Measurements from ENCODE around the gene MYO18A. TPM values are rescaled to one million over a fixed set of nuclear protein-coding genes. Genes with fewer than 3 reads are reported as not detected.

The MYO18A gene
- total and polyA plus RNA-seq, 2 of the 4 experiments (the other 2 are of a cell fraction) = 22.4 to 39.1 TPM

DNA sequence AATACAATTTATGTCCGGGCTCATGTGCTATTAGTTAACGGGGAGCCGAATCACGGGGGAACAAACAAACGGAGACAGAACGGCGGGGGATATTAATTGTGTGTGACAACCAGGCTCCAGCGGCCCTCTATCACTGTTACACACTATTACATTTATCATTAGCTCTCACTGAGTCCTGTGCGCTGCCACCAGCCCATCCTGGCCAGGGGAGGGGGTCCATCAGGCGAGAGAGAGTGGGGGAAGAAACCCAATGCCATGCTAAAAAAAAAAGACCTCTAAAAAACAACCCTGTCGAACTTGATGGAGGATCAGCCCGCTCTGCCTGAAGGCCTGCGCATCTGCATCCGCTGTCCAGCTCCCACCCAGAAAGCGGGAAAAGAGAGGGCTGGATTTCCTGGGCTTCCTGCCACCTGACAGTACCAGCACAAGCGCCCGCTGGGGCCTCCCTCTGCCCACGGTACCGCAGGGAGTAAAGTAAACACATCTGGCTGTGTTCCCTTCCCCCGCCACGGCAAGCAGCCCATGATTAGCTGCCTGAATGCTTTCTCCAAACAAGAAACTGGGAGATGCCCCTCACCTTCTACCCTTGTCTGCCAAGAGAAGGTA, 95.6 kb downstream of the MYO18A start:
- no peaks in the 10 kb centered on the region; the same call in 1 of the 2 replicates for H3K4me1 ChIP-seq (ENCODE audit: control insufficient read depth, insufficient read depth, low read length)
- no peak overlapping the region for H3K23ac ChIP-seq (ENCODE audit: low read depth, low read length)
- H3K27ac ChIP-seq (ENCODE audit: insufficient read depth, low read length) = no peak overlapping the region
- no peak overlapping the region for H4K5ac ChIP-seq (ENCODE audit: low read depth, low read length)
- in situ Hi-C loops (cut with MboI; ENCODE audit: low sequenced_read_pairs) (no loop called here), dilution Hi-C loops (cut with HindIII; ENCODE audit: low sequenced_read_pairs, unreplicated experiment) (no loop called here), intact Hi-C loops (cut with micrococcal nuclease) (no loop called here)
- H3K4ac ChIP-seq (ENCODE audit: low read depth, low read length) = no peak overlapping the region
- no peak overlapping the region for H2BK20ac ChIP-seq (ENCODE audit: low read depth, low read length)
- H4K20me1 ChIP-seq (ENCODE audit: insufficient read depth, low read length) = no peaks in the 10 kb centered on the region; the same call in 1 of the 2 replicates
- H3K4me3 ChIP-seq (ENCODE audit: insufficient read depth, low read depth, low read length) = no peak overlapping the region
- H3K9me1 ChIP-seq (ENCODE audit: insufficient read depth, low read length) = peaks cover 6% of the 10 kb centered on the region; the same call in 1 of the 2 replicates
- no peak overlapping the region for H2AK9ac ChIP-seq (replicated peaks; ENCODE audit: low read depth, low read length, poor library complexity)
- no peak overlapping the region for H2BK5ac ChIP-seq (ENCODE audit: low read depth, low read length, poor library complexity, severe bottlenecking)
- WGBS, 2 experiments (ENCODE audit: extremely low coverage in 2 of 2, insufficient read length in 1 of 2) = 0% methylated on average over 2 of the region's 21 CpGs; no CpG with 5 or more reads in 1 of the 2 experiments
- no peaks in the 10 kb centered on the region for H3K9me3 ChIP-seq (ENCODE audit: control insufficient read depth, insufficient read depth, low read length)
- H3K36me3 ChIP-seq (ENCODE audit: control insufficient read depth, insufficient read depth, low read length) = peaks cover 48% of the 10 kb centered on the region
- CTCF ChIA-PET = interaction anchor here (1.1 to 1.4 kb wide), 2 partner anchors 22 to 32 kb away, joined by 3 read pairs; no protein-coding TSS in a partner anchor
- no peak overlapping the region for H2AK5ac ChIP-seq (ENCODE audit: low read depth, low read length)
- DNase-seq = peak; percentile 55
- H3K56ac ChIP-seq (ENCODE audit: extremely low read depth, insufficient read depth, low read length) = no peak overlapping the region
- TF ChIP-seq FOS (IDR thresholded peaks at IDR 0.05; ENCODE audit: low read depth, low read length) = no peak
- TF ChIP-seq, protein P1, sequence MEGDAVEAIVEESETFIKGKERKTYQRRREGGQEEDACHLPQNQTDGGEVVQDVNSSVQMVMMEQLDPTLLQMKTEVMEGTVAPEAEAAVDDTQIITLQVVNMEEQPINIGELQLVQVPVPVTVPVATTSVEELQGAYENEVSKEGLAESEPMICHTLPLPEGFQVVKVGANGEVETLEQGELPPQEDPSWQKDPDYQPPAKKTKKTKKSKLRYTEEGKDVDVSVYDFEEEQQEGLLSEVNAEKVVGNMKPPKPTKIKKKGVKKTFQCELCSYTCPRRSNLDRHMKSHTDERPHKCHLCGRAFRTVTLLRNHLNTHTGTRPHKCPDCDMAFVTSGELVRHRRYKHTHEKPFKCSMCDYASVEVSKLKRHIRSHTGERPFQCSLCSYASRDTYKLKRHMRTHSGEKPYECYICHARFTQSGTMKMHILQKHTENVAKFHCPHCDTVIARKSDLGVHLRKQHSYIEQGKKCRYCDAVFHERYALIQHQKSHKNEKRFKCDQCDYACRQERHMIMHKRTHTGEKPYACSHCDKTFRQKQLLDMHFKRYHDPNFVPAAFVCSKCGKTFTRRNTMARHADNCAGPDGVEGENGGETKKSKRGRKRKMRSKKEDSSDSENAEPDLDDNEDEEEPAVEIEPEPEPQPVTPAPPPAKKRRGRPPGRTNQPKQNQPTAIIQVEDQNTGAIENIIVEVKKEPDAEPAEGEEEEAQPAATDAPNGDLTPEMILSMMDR (conservative IDR thresholded peaks at IDR 0.05; ENCODE audit: low read depth, low read length) = no peak
- no peak for TF ChIP-seq CHD1 (IDR thresholded peaks at IDR 0.05; ENCODE audit: low read depth, low read length)
- TF ChIP-seq MAFK (IDR thresholded peaks at IDR 0.05; ENCODE audit: low read depth, low read length) = no peak
- no peak for TF ChIP-seq RAD21 (IDR thresholded peaks at IDR 0.05; ENCODE audit: low read length)
- TF ChIP-seq, protein P2, sequence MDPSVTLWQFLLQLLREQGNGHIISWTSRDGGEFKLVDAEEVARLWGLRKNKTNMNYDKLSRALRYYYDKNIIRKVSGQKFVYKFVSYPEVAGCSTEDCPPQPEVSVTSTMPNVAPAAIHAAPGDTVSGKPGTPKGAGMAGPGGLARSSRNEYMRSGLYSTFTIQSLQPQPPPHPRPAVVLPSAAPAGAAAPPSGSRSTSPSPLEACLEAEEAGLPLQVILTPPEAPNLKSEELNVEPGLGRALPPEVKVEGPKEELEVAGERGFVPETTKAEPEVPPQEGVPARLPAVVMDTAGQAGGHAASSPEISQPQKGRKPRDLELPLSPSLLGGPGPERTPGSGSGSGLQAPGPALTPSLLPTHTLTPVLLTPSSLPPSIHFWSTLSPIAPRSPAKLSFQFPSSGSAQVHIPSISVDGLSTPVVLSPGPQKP (IDR thresholded peaks at IDR 0.05; ENCODE audit: borderline replicate concordance, low read depth, low read length) = no peak
- no peak for TF ChIP-seq BHLHE40 (IDR thresholded peaks at IDR 0.05; ENCODE audit: low read depth, low read length)
- TF ChIP-seq RFX5 (IDR thresholded peaks at IDR 0.05; ENCODE audit: low read depth, low read length) = no peak
- no peak for TF ChIP-seq SMC3 (IDR thresholded peaks at IDR 0.05; ENCODE audit: low read depth, low read length)
- TF ChIP-seq NFE2L2 (IDR thresholded peaks at IDR 0.05; ENCODE audit: low read depth, low read length) = no peak
- no peak for TF ChIP-seq RCOR1 (IDR thresholded peaks at IDR 0.05; ENCODE audit: insufficient replicate concordance, low read length)
- no peak for TF ChIP-seq MXI1 (IDR thresholded peaks at IDR 0.05; ENCODE audit: borderline replicate concordance, low read depth, low read length)
- no TSS peak for BruUV-seq (replicated peaks)
- H3K4me2 ChIP-seq (ENCODE audit: low read depth, low read length) = no peak overlapping the region
- POLR2A ChIA-PET (ENCODE audit: unreplicated experiment) = no interaction called here
- H2BK120ac ChIP-seq (ENCODE audit: low read depth, low read length) = no peak overlapping the region
- no peak overlapping the region for H3K14ac ChIP-seq (replicated peaks; ENCODE audit: low read depth, low read length)
- H3K27me3 ChIP-seq (ENCODE audit: control insufficient read depth, insufficient read depth, low read length) = no peaks in the 10 kb centered on the region
- no peak overlapping the region for H4K8ac ChIP-seq (ENCODE audit: low read depth in 2 of 2, low read length in 2 of 2)
- no peak overlapping the region for H4K91ac ChIP-seq (ENCODE audit: insufficient read depth, low read depth, low read length)
- peak; percentile 59 for ATAC-seq (ENCODE audit: low read depth)
- H3K18ac ChIP-seq (ENCODE audit: low read depth, low read length) = no peak overlapping the region
- H2BK15ac ChIP-seq (ENCODE audit: low read depth, low read length) = no peak overlapping the region
- H3K9ac ChIP-seq (ENCODE audit: low read depth, low read length) = no peak overlapping the region
- no peaks in the 10 kb centered on the region for H3K79me1 ChIP-seq (ENCODE audit: low read depth in 1 of 2, low read length in 2 of 2)
- H2AFZ ChIP-seq (replicated peaks; ENCODE audit: low read length, poor library complexity) = no peak overlapping the region

All from IMR-90 (cell line).